ENCODE measurements around the gene JAKMIP1.
"Not testable (repeated sequence)": the region's sequence is repeated elsewhere in the genome, so short reads cannot be mapped to it uniquely, and the experiment has no call there.

- not testable (repeated sequence) for TF ChIP-seq CTCF, POLR2A, EP300 (IDR thresholded peaks at IDR 0.05)
Measured at GRCh38 chr4:6209291-6209690, 8.9 kb upstream of the JAKMIP1 start.
